Body of pancreas (tissue), 4 donors: ENCODE results near the gene ITGA1. TPM values are rescaled to one million over a fixed set of nuclear protein-coding genes. Genes with fewer than 3 reads are reported as not detected.
"Not testable (repeated sequence)": the region's sequence is repeated elsewhere in the genome, so short reads cannot be mapped to it uniquely, and the experiment has no call there.

Experiments used
- ATAC-seq: fragments of 150-250 bp; one replicate; pipeline ENCODE4 v1.9.1; 2016
- DNase-seq, 4 donors: peaks; one replicate each; pipeline ENCODE4 v3.0.0-alpha.2; 2019
- H3K27ac ChIP-seq, 4 donors: fragments of 200-600 bp; sonication (generic); 1 replicate in 3 of 4; 2 replicates in 1 of 4; pipeline versions ENCODE4 v1.5.1 to v1.6.1; 2016 to 2019; ENCODE audit warnings: mild to moderate bottlenecking in 1 of 4, mixed read lengths in 1 of 4, moderate library complexity in 1 of 4
- H3K27me3 ChIP-seq, 2 donors: fragments of 200-600 bp; sonication (generic); one replicate each; pipeline ENCODE4 v1.6.0; 2016; ENCODE audit warnings: mild to moderate bottlenecking in 1 of 2
- H3K36me3 ChIP-seq, 2 donors: fragments of 200-600 bp; sonication (generic); replicated peaks in 1 of 2; 2 replicates each; pipeline ENCODE4 v1.5.1; 2016; ENCODE audit warnings: low read depth in 2 of 2; ENCODE audit not compliant: insufficient read depth in 1 of 2
- H3K4me1 ChIP-seq: fragments of 200-600 bp; sonication (generic); one replicate; pipeline ENCODE4 v1.6.0; 2016
- H3K4me3 ChIP-seq, 2 donors: fragments of 200-600 bp; sonication (generic); 1 replicate in 1 of 2; 2 replicates in 1 of 2; pipeline ENCODE4 v1.5.1; 2016 to 2019
- H3K9me3 ChIP-seq, 3 donors: fragments of 200-600 bp; sonication (generic); 1 replicate in 2 of 3; 2 replicates in 1 of 3; pipeline ENCODE4 v1.5.1; 2016
- POLR2A ChIP-seq, 3 donors: fragments of 450-650 bp; IDR thresholded peaks; one replicate each; pipeline ENCODE4 v1.6.1; 2016; ENCODE audit warnings: antibody characterized with exemption in 3 of 3, mild to moderate bottlenecking in 2 of 3
- WGBS, 2 donors: methylation state at CpG; one replicate each; pipeline ENCODE4 v1.1.5; 2017; 5-methylcytosine and 5-hydroxymethylcytosine counted together
- intact Hi-C: fragments of 100-400 bp; cut with DNase I; formaldehyde crosslinking; loops from one replicate; pipeline ENCODE4 v1.15.1; 2023
- total RNA-seq, 2 donors: library from RNA; depleted of rRNA; stranded (reverse); fragments of >200 nt; gene quantifications; one replicate each; pipeline ENCODE4 v1.1.0, GENCODE V29; 2016
- TF ChIP-seq, protein P1 (sequence below), 7 experiments: fragments of 450-650 bp in 4 of 7; fragments of 200-600 bp in 3 of 7; sonication (generic) in 3 of 7; IDR thresholded peaks; one replicate each; pipeline ENCODE4 v1.5.1; 2016 to 2019; ENCODE audit warnings: antibody characterized with exemption in 7 of 7

Gene ITGA1
- total RNA-seq, 2 donors from 2014 or later = 6.9 to 11.2 TPM

DNA sequence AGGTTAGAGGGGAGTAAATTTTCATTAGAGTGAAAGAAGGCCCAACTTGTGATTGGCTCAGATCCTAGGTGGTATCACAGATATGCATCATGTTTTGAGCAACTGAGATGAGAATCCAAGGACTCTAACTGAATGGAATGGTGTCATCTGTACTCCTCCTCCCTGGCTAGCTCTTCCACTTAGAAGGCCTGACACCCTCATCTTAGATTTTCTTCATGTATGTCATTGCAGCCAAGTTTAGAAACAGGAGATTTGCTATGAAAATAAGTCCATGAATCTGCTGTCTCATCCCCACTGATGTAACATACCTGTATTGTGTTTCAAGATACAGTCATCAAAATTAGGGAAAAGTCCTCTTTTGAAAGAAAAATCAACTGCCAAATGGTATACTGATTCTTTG is 54.4 kb downstream of the ITGA1 start:
- TF ChIP-seq, protein P1, sequence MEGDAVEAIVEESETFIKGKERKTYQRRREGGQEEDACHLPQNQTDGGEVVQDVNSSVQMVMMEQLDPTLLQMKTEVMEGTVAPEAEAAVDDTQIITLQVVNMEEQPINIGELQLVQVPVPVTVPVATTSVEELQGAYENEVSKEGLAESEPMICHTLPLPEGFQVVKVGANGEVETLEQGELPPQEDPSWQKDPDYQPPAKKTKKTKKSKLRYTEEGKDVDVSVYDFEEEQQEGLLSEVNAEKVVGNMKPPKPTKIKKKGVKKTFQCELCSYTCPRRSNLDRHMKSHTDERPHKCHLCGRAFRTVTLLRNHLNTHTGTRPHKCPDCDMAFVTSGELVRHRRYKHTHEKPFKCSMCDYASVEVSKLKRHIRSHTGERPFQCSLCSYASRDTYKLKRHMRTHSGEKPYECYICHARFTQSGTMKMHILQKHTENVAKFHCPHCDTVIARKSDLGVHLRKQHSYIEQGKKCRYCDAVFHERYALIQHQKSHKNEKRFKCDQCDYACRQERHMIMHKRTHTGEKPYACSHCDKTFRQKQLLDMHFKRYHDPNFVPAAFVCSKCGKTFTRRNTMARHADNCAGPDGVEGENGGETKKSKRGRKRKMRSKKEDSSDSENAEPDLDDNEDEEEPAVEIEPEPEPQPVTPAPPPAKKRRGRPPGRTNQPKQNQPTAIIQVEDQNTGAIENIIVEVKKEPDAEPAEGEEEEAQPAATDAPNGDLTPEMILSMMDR (IDR thresholded peaks at IDR 0.05) = no peak
- TF ChIP-seq POLR2A (IDR thresholded peaks at IDR 0.05) = no peak
- no peaks in the 10 kb centered on the region for H3K9me3 ChIP-seq
- no peak overlapping the region for H3K4me3 ChIP-seq
- no peaks in the 10 kb centered on the region for H3K27me3 ChIP-seq
- ATAC-seq (no peak), DNase-seq (no peak)
- no peaks in the 10 kb centered on the region for H3K36me3 ChIP-seq
- H3K27ac ChIP-seq = no peak overlapping the region
- no peaks in the 10 kb centered on the region for H3K4me1 ChIP-seq
- intact Hi-C loops = no loop called here

GRCh38 chr5:52844885-52845284 is 57.2 kb downstream of the ITGA1 start:
- WGBS, 2 donors = 65 to 70% methylated on average over 1 of the region's 1 CpG
- H3K27ac ChIP-seq = no peak overlapping the region
- no peaks in the 10 kb centered on the region for H3K27me3 ChIP-seq
- DNase-seq (no peak), ATAC-seq (no peak)
- H3K9me3 ChIP-seq = no peaks in the 10 kb centered on the region
- H3K4me3 ChIP-seq = no peak overlapping the region
- TF ChIP-seq, protein P1 (IDR thresholded peaks at IDR 0.05) = no peak
- TF ChIP-seq POLR2A (IDR thresholded peaks at IDR 0.05) = no peak
- H3K36me3 ChIP-seq = no peaks in the 10 kb centered on the region
- no peaks in the 10 kb centered on the region for H3K4me1 ChIP-seq
- intact Hi-C loops = no loop called here

- no peak for DNase-seq
- WGBS, 2 donors = 60 to 65% methylated on average over 6 of the region's 6 CpGs
- no peaks in the 10 kb centered on the region for H3K36me3 ChIP-seq
- no peak overlapping the region for H3K4me3 ChIP-seq
- no peaks in the 10 kb centered on the region for H3K9me3 ChIP-seq
- intact Hi-C loops = no loop called here
- no peak for ATAC-seq
- H3K27me3 ChIP-seq = no peaks in the 10 kb centered on the region
- no peak overlapping the region for H3K27ac ChIP-seq
- TF ChIP-seq POLR2A (IDR thresholded peaks at IDR 0.05) = no peak
- TF ChIP-seq, protein P1 (IDR thresholded peaks at IDR 0.05) = no peak
- no peaks in the 10 kb centered on the region for H3K4me1 ChIP-seq
These were observed 58.6 kb downstream of the ITGA1 start for GRCh38 chr5:52846182-52846842.

- H3K4me1 ChIP-seq, ATAC-seq, H3K27ac ChIP-seq, H3K9me3 ChIP-seq, DNase-seq, H3K36me3 ChIP-seq, H3K4me3 ChIP-seq, H3K27me3 ChIP-seq, intact Hi-C loops: not testable (repeated sequence)
- WGBS, 2 donors = 87 to 91% methylated on average over 5 of the region's 5 CpGs
These were observed 61.0 kb downstream of the ITGA1 start for GRCh38 chr5:52848688-52849087.

DNA sequence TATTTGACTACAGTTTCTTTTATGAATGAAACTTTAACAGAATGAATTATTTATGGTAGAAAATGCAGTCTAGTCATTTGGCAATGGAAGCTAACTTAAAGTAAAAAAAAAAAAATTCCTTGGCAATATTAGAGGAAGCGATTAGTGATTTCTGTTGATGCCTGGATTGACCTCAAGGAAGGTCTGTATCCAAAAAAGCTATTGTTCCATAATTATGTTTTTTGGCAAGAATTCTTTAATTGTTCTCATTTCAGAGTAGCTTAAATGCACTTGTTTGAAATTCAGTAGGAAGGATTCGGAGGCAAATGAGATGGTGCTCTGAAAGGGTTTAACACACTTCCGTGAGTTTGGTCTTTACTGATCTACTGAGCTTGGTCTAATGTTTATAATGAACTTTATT is 61.8 kb downstream of the ITGA1 start:
- Histone ChIP-seq H3K9me3 (no peaks in the 10 kb centered on the region), H3K4me3 (no peak overlapping the region), H3K4me1 (no peaks in the 10 kb centered on the region), H3K27me3 (no peaks in the 10 kb centered on the region), H3K27ac (no peak overlapping the region), H3K36me3 (no peaks in the 10 kb centered on the region)
- WGBS, 2 donors = 89 to 90% methylated on average over 3 of the region's 3 CpGs
- intact Hi-C loops = no loop called here
- no peak for TF ChIP-seq POLR2A (IDR thresholded peaks at IDR 0.05)
- TF ChIP-seq, protein P1 (IDR thresholded peaks at IDR 0.05) = no peak
- no peak for DNase-seq
- ATAC-seq = no peak
